GM23248 (cell line): Measurements from ENCODE around the gene HDAC4. TPM values are rescaled to one million over a fixed set of nuclear protein-coding genes. Genes with fewer than 3 reads are reported as not detected.

Experiments
- DNase-seq: peaks from one replicate; pipeline ENCODE4 v3.0.0-alpha.2; 2015
- H2AFZ ChIP-seq: fragments of 200-600 bp; sonication (generic); 2 replicates; pipeline ENCODE4 v1.6.1; 2016; ENCODE audit warnings: antibody characterized with exemption
- H3F3A ChIP-seq: fragments of 200-600 bp; sonication (generic); 2 replicates; pipeline ENCODE4 v1.6.1; 2016; ENCODE audit warnings: mild to moderate bottlenecking, antibody characterized with exemption, mixed run types; ENCODE audit not compliant: insufficient read depth
- H3K27ac ChIP-seq: fragments of 200-600 bp; sonication (generic); 2 replicates; pipeline ENCODE4 v1.5.1; 2016; ENCODE audit warnings: mild to moderate bottlenecking
- H3K27me3 ChIP-seq: fragments of 200-600 bp; sonication (generic); replicated peaks from 2 replicates; pipeline ENCODE4 v1.6.1; 2016; ENCODE audit warnings: mild to moderate bottlenecking; ENCODE audit not compliant: insufficient read depth
- H3K36me3 ChIP-seq: fragments of 200-600 bp; sonication (generic); 2 replicates; pipeline ENCODE4 v1.6.1; 2016; ENCODE audit warnings: low read depth, mild to moderate bottlenecking
- H3K4me1 ChIP-seq: fragments of 200-600 bp; sonication (generic); 2 replicates; pipeline ENCODE4 v1.6.1; 2016; ENCODE audit warnings: mild to moderate bottlenecking; ENCODE audit not compliant: insufficient read depth
- H3K4me2 ChIP-seq: fragments of 200-600 bp; sonication (generic); one replicate; pipeline ENCODE4 v1.6.1; 2016; ENCODE audit warnings: mild to moderate bottlenecking; ENCODE audit not compliant: unreplicated experiment
- H3K4me3 ChIP-seq: fragments of 200-600 bp; sonication (generic); 2 replicates; pipeline ENCODE4 v1.5.1; 2016; ENCODE audit warnings: mild to moderate bottlenecking
- H3K79me2 ChIP-seq: fragments of 200-600 bp; sonication (generic); 2 replicates; pipeline ENCODE4 v1.6.1; 2016; ENCODE audit warnings: mild to moderate bottlenecking; ENCODE audit not compliant: insufficient read depth
- H3K9ac ChIP-seq: fragments of 200-600 bp; sonication (generic); 2 replicates; pipeline ENCODE4 v1.6.1; 2016; ENCODE audit warnings: mild to moderate bottlenecking
- H3K9me2 ChIP-seq: fragments of 200-600 bp; sonication (generic); 2 replicates; pipeline ENCODE4 v1.6.1; 2016; ENCODE audit warnings: mixed run types, mild to moderate bottlenecking, moderate library complexity; ENCODE audit not compliant: insufficient read depth
- H3K9me3 ChIP-seq: fragments of 200-600 bp; sonication (generic); one replicate; pipeline ENCODE4 v1.6.1; 2017; ENCODE audit warnings: low read depth
- H4K20me1 ChIP-seq: fragments of 200-600 bp; sonication (generic); 2 replicates; pipeline ENCODE4 v1.6.0; 2016; ENCODE audit not compliant: insufficient read depth
- EZH2 ChIP-seq: fragments of 200-600 bp; sonication (generic); IDR thresholded peaks from 2 replicates; pipeline ENCODE4 v1.6.1; 2018; ENCODE audit warnings: antibody characterized with exemption, mild to moderate bottlenecking; ENCODE audit not compliant: insufficient read depth, poor library complexity, severe bottlenecking
- EZH2phosphoT487 ChIP-seq: fragments of 200-600 bp; sonication (generic); IDR thresholded peaks from 2 replicates; pipeline ENCODE4 v1.6.1; 2018; ENCODE audit warnings: antibody characterized with exemption, moderate library complexity, mild to moderate bottlenecking, low read depth; ENCODE audit not compliant: insufficient read depth
- WGBS, 2 experiments: methylation state at CpG; one replicate each; pipeline ENCODE4 v1.1.6; 2015 to 2017; ENCODE audit warnings: low lambda C conversion rate in 2 of 2, low coverage in 1 of 2; ENCODE audit errors: missing lambda C conversion rate in 2 of 2; 5-methylcytosine and 5-hydroxymethylcytosine counted together
- in situ Hi-C: fragments of 300-500 bp; cut with MboI; formaldehyde crosslinking; loops from 2 replicates; pipeline ENCODE4 v1.15.0; 2020
- microRNA-seq: library from miRNA; unstranded; fragments of <30 nt; microRNA quantifications from one replicate; pipeline ENCODE4, GENCODE V29; 2016; ENCODE audit warnings: borderline number of aligned reads
- polyA plus RNA-seq: library from polyadenylated mRNA; unstranded; fragments of >200 nt; fragmentation: Nextera tagmentation; extraction: Ambion mirVana; gene quantifications from 2 replicates; pipeline ENCODE4 v1.2.1, GENCODE V29; 2016
- small RNA-seq: library from RNA; depleted of rRNA; stranded (forward); fragments of <200 nt; gene quantifications from one replicate; pipeline ENCODE3, GENCODE V24; 2014; ENCODE audit warnings: low read depth, low replicate concordance
- total RNA-seq: library from RNA; depleted of rRNA; stranded (reverse); fragments of >200 nt; shearing (Covaris generic); gene quantifications from 2 replicates; pipeline ENCODE4 v1.2.3, GENCODE V29; 2014

The HDAC4 gene
- total and polyA plus RNA-seq, 2 experiments from 2014 or later, result 2.1 to 6.3 TPM

- H3K9ac ChIP-seq, result no peak overlapping the region
- DNase-seq, result no peak
- no peak overlapping the region for H3K4me2 ChIP-seq
- no peaks in the 10 kb centered on the region for H3K27me3 ChIP-seq
- no peaks in the 10 kb centered on the region for H3K9me2 ChIP-seq
- H3K79me2 ChIP-seq, result no peaks in the 10 kb centered on the region
- 97 to 99% methylated on average over 6 of the region's 6 CpGs for WGBS, 2 experiments
- H3K36me3 ChIP-seq, result no peaks in the 10 kb centered on the region
- H3F3A ChIP-seq, result peaks cover 15% of the 10 kb centered on the region
- H3K27ac ChIP-seq, result no peak overlapping the region
- no peak overlapping the region for H3K4me3 ChIP-seq
- H3K4me1 ChIP-seq, result peaks cover 26% of the 10 kb centered on the region
- no peaks in the 10 kb centered on the region for H3K9me3 ChIP-seq
- H2AFZ ChIP-seq, result no peak overlapping the region
- in situ Hi-C loops, result no loop called here
- no peaks in the 10 kb centered on the region for H4K20me1 ChIP-seq
- TF ChIP-seq EZH2 (no peak), EZH2phosphoT487 (no peak)
Measured at GRCh38 chr2:239000089-239000488, 400.7 kb downstream of the HDAC4 start.

- DNase-seq, result no peak
- H3K9me3 ChIP-seq, result no peaks in the 10 kb centered on the region
- no peak overlapping the region for H3K9ac ChIP-seq
- H3F3A ChIP-seq, result peaks cover 23% of the 10 kb centered on the region
- no peak overlapping the region for H3K4me3 ChIP-seq
- no peak overlapping the region for H3K4me2 ChIP-seq
- peaks cover 28% of the 10 kb centered on the region for H3K4me1 ChIP-seq
- no peaks in the 10 kb centered on the region for H4K20me1 ChIP-seq
- H3K27ac ChIP-seq, result no peak overlapping the region
- no peaks in the 10 kb centered on the region for H3K9me2 ChIP-seq
- no peaks in the 10 kb centered on the region for H3K36me3 ChIP-seq
- in situ Hi-C loops, result no loop called here
- H3K79me2 ChIP-seq, result no peaks in the 10 kb centered on the region
- 73 to 79% methylated on average over 8 to 10 of the region's 10 CpGs for WGBS, 2 experiments
- no peaks in the 10 kb centered on the region for H3K27me3 ChIP-seq
- no peak overlapping the region for H2AFZ ChIP-seq
- TF ChIP-seq EZH2 (no peak), EZH2phosphoT487 (no peak)
Measured at GRCh38 chr2:238999291-238999741, 401.5 kb downstream of the HDAC4 start.

- H3K9ac ChIP-seq, result no peak overlapping the region
- no peak overlapping the region for H3K4me3 ChIP-seq
- no peak overlapping the region for H3K27ac ChIP-seq
- H4K20me1 ChIP-seq, result no peaks in the 10 kb centered on the region
- 76 to 77% methylated on average over 6 of the region's 6 CpGs for WGBS, 2 experiments
- no peak overlapping the region for H3K4me2 ChIP-seq
- TF ChIP-seq EZH2 (no peak), EZH2phosphoT487 (no peak)
- no peak for DNase-seq
- in situ Hi-C loops, result no loop called here
- no peaks in the 10 kb centered on the region for H3K36me3 ChIP-seq
- peaks cover 28% of the 10 kb centered on the region for H3K4me1 ChIP-seq
- no peak overlapping the region for H2AFZ ChIP-seq
- no peaks in the 10 kb centered on the region for H3K27me3 ChIP-seq
- H3F3A ChIP-seq, result peaks cover 28% of the 10 kb centered on the region
- no peaks in the 10 kb centered on the region for H3K79me2 ChIP-seq
- H3K9me2 ChIP-seq, result no peaks in the 10 kb centered on the region
- no peaks in the 10 kb centered on the region for H3K9me3 ChIP-seq
Measured at GRCh38 chr2:238998801-238999200, 402.0 kb downstream of the HDAC4 start.

Small RNA genes lying within 50 kb of the gene (microRNA-seq; reads per million reads assigned to microRNA genes)
- gene MIR2467, result not detected
- gene MIR4269, result not detected
- gene MIR4440, result not detected
- not detected for gene MIR4441

Small RNA genes lying within 50 kb of the gene (small RNA-seq; reads per million reads assigned to genes)
- gene MIR2467 (not detected), gene MIR4269 (not detected), gene MIR4440 (not detected), gene MIR4441 (not detected)
